Measurements from ENCODE around the gene CFAP53. TPM values are rescaled to one million over a fixed set of nuclear protein-coding genes. Genes with fewer than 3 reads are reported as not detected.
A peak's percentile ranks its signal among the peaks of the same experiment; 100 is the strongest.
"Not testable (repeated sequence)": the region's sequence is repeated elsewhere in the genome, so short reads cannot be mapped to it uniquely, and the experiment has no call there.

CFAP53 gene
- total RNA-seq, 1 experiment from 2014 or later = not detected

DNA sequence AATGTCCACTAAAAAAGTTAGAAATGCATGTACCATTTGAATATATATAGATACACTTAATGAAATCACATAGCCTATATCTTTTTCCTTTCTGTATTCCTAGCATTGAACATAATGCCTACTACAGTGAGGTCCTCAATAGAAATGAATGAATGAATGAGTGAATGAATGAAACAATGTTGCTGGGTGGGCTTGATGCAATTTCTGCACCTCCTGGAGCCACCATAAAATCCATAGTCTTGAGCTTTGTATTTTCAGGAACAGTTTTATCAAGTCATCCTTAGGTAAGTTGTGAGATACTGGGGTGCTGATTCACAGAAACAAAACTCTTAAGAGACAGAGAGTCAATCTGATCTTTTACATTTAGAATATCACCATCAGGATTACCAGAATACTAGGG is 3.3 kb downstream of the CFAP53 start:
- DNase-seq = no peak
- no peaks in the 10 kb centered on the region for H3K36me3 ChIP-seq
- H3K4me3 ChIP-seq = no peak overlapping the region
- no peaks in the 10 kb centered on the region for H3K4me1 ChIP-seq
- H3K27ac ChIP-seq = no peak overlapping the region
- H3K27me3 ChIP-seq = no peaks in the 10 kb centered on the region
- H3K9me3 ChIP-seq (replicated peaks) = no peaks in the 10 kb centered on the region

DNA sequence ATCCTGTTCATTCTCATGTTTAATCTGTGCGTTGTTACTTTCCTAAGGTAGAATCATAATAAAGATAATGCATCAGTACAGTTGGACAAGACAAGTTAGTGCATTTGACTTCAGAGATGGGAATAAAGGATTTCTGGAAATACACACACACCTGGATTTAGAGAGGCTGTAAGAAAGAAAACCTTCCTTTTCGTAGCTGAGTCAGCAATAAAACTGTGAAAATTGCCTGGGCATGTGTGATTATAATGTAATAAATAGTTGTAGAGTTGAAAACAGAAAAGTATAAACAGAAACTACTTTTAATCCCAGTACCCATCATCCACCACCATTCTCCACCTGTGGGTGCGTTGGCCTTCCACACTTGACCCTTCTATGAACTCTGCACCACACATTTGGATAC is 15.4 kb downstream of the CFAP53 start:
- Histone ChIP-seq H3K9me3 (replicated peaks) (no peaks in the 10 kb centered on the region), H3K4me3 (no peak overlapping the region), H3K27me3 (no peaks in the 10 kb centered on the region), H3K27ac (no peak overlapping the region), H3K4me1 (no peaks in the 10 kb centered on the region), H3K36me3 (no peaks in the 10 kb centered on the region)
- DNase-seq = no peak

DNA sequence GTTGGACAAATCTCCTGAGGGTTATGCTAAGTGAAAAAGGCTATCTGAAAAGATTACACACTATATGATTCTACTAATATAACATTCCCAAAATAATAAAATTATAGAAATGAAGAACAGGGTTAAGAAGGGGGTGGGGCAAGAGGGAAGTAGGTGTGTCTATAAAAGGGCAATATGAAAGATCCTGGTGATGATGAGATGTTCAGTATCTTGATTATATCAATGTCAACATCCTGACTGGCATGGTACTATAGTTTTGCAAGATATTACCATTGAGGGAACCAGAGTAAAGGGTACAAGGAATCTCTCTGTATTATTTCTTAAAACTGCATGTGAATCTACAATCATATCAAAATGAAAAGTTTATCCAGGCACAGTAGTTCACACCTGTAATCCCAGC is 16.7 kb downstream of the CFAP53 start:
- Histone ChIP-seq H3K36me3 (no peaks in the 10 kb centered on the region), H3K9me3 (replicated peaks) (no peaks in the 10 kb centered on the region), H3K27me3 (no peaks in the 10 kb centered on the region), H3K27ac (no peak overlapping the region), H3K4me1 (no peaks in the 10 kb centered on the region), H3K4me3 (no peak overlapping the region)
- DNase-seq = no peak

DNA sequence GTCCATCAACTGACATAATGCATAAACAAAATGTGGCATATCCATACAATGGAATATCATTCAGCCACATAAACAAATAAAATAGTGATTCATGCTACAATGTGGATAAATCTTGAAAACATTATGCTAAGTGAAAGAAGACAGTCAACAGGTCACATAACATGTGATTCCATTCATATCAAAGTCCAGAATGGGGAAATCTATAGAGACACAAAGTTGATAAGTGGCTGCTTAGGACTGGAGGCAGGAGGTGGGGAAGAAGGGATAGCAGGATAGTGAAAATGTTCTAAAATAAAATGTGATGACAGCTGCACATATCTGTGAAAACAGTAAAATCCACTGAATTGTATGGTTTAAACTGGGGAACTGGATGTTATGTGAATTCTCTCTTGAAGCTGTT is 18.7 kb downstream of the CFAP53 start:
- Histone ChIP-seq H3K9me3 (replicated peaks) (no peaks in the 10 kb centered on the region), H3K27ac (no peak overlapping the region), H3K4me3 (no peak overlapping the region), H3K27me3 (no peaks in the 10 kb centered on the region), H3K4me1 (no peaks in the 10 kb centered on the region), H3K36me3 (no peaks in the 10 kb centered on the region)
- no peak for DNase-seq

DNA sequence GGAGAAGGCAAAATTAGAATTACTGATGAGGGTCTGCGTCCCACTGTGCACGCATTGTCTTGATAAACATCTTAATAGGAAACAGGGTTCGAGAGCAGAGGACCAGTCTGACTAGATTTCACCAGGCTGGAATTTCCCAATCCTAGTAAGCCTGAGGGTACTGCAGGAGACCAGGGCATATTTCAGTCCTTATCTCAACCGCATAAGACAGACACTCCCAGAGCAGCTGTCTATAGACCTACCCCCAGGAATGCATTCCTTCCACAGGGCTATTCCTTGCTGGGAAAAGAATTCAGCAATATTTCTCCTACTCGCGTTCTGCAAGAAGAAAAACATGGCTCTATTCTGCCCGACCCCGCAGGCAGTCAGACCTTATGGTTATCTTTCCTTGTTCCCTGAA is 24.5 kb downstream of the CFAP53 start:
- H3K4me3 ChIP-seq; H3K4me1 ChIP-seq; H3K36me3 ChIP-seq; H3K27ac ChIP-seq; H3K9me3 ChIP-seq (replicated peaks); DNase-seq; H3K27me3 ChIP-seq: not testable (repeated sequence)

DNA sequence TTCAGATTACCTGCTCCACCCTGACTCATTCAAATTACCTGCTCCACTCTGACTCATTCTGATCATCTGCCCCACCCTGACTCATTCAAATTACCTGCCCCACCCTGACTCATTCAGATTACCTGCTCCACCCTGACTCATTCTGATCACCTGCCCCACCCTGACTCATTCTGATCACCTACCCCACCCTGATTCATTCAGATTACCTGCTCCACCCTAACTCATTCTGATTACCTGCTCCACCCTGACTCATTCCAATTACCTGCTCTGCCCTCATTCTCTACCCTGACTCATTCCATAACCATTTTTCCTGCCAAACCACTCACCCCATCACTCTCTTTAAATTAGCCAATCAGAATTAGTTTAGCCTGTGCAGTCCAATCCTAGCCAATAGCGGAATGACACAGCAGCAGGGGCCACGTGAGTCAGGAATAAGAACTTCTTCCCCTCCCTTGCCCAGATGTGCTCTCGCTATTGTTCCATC is 26.2 kb downstream of the CFAP53 start:
- H3K27me3 ChIP-seq = no peaks in the 10 kb centered on the region
- no peaks in the 10 kb centered on the region for H3K4me1 ChIP-seq
- H3K9me3 ChIP-seq (replicated peaks) = no peaks in the 10 kb centered on the region
- no peak overlapping the region for H3K4me3 ChIP-seq
- DNase-seq = no peak
- H3K27ac ChIP-seq = no peak overlapping the region
- H3K36me3 ChIP-seq = no peaks in the 10 kb centered on the region

DNA sequence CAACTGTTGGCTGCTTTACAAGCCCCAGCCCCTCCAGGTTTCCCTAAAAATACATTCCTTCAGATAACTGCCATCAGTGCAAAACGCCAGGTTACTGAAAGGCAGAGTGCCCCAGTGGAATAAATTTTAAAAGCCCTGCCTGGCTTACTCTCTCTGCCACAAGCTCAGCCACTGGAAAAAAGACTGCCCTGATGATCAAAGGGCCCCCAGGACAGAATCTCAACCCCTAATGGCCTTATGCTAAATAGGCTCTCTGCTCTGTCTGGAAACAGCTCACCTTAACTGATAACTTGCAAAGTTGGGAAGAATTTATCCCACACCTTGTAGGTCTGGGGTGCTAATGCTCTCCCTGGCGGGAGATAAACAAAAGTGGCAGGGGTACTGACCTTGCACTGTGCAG is 33.9 kb downstream of the CFAP53 start:
- H3K36me3 ChIP-seq = no peaks in the 10 kb centered on the region
- no peak overlapping the region for H3K4me3 ChIP-seq
- H3K27me3 ChIP-seq = no peaks in the 10 kb centered on the region; the same call in 1 of the 2 replicates
- no peaks in the 10 kb centered on the region for H3K4me1 ChIP-seq
- H3K9me3 ChIP-seq (replicated peaks) = no peaks in the 10 kb centered on the region
- DNase-seq = no peak
- no peak overlapping the region for H3K27ac ChIP-seq

DNA sequence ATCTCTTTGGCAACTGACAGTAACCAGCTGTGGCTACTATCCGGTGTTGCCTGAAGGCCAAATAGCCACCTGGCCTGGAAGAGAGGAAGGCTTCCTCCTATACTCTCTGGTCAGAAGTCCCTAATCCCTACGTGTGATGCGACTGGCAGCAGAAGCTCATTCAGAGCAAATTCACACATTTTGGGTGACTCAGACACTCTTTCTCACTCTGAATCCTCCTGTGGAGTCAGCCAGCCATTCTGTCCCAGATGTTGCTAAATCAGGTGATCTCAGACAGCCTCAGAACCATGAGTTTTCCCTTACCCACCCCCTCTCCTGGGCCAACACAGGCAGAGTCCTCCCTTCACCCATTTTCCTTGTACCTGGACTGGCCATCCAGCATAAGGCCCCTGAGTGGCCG is 34.7 kb downstream of the CFAP53 start:
- Histone ChIP-seq H3K27me3 (no peaks in the 10 kb centered on the region; the same call in 1 of the 2 replicates), H3K4me1 (no peaks in the 10 kb centered on the region), H3K4me3 (no peak overlapping the region), H3K9me3 (replicated peaks) (no peaks in the 10 kb centered on the region), H3K27ac (no peak overlapping the region), H3K36me3 (no peaks in the 10 kb centered on the region)
- DNase-seq = no peak

DNA sequence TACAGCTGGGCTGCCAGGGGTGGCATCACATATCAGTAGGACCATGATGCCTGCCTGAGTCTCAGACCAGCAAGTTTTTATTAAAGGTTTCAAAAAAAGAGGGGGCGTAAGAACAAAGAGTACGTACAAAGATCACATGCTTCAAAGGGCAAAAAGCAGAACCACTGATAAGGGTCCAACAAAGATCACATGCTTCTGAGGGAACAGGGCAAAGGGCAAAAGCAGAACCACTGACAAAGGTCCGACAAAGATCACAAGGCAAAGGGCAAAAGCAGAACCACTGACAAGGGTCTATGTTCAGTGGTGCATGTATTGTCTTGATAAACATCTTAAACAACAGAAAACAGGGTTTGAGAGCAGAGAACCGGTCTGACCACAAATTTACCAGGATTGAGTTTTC is 46.0 kb downstream of the CFAP53 start:
- DNase-seq; H3K4me1 ChIP-seq; H3K27me3 ChIP-seq; H3K27ac ChIP-seq; H3K36me3 ChIP-seq; H3K9me3 ChIP-seq (replicated peaks); H3K4me3 ChIP-seq: not testable (repeated sequence)

DNA sequence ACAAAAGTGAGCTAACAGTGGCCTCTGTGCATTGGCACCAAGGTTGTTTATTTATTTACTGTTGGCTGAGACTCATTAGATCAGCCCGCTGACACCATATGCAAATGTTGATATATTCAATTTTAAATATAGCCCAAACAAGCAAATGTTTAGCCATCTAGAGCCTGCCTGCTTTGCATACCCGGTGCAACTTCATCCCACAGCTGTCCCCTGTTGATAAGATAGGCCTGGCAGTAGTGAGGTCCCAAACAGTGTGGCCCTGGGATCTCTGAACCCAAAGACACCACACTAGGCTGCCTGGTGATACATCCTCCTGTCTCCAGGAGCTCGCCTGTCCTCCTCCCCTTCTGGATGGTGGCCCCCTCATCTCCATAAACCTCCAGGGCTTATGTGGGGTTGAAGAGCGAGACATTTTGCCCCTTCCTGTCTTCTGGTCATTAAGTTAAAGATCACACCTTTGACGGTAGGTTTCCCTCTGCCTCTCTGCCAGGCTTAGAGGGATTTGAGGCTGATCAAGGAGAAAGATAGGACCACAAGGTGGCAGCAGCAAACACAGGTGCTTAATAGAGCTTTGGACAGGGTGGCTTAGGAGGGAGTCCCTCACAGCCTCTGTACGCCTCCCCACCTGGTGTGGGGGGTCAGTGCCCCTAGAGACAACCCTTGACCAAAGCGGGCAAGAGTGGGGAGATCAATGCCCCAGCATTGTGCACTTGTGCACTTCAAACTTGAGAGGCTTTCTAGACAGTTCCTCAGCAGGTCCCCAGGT is 47.7 kb downstream of the CFAP53 start:
- H3K9me3 ChIP-seq (replicated peaks) = no peaks in the 10 kb centered on the region

DNA sequence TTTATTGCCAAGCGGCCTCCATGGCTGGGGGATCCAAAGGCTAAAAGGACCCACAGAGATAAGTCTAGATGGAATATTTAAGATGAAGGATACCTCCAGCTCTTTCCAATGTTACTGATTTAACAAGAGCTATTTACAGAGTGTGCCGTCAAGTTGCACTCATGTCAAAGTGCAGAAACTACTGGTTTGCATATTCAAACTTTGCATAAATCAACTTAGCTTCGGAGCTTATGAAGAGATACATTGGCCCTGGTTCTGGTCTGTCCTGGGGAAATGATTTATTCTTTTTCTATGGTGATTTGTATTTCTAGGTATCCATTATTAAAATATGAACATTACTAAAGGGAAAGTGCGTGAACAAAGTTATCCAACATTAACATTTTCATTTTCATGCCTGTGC is 57.0 kb downstream of the CFAP53 start:
- Histone ChIP-seq H3K36me3 (no peaks in the 10 kb centered on the region), H3K27ac (no peak overlapping the region), H3K27me3 (no peaks in the 10 kb centered on the region), H3K9me3 (replicated peaks) (no peaks in the 10 kb centered on the region), H3K4me3 (no peak overlapping the region), H3K4me1 (no peaks in the 10 kb centered on the region)
- DNase-seq = no peak

More for the DNA sequence above, 47.7 kb downstream of the CFAP53 start:
- Histone ChIP-seq H3K4me3 (no peak overlapping the region), H3K27ac (no peak overlapping the region), H3K36me3 (no peaks in the 10 kb centered on the region), H3K27me3 (no peaks in the 10 kb centered on the region), H3K4me1 (no peaks in the 10 kb centered on the region)
- peak in 1 of 2 experiments; percentile 6 for DNase-seq

DNA sequence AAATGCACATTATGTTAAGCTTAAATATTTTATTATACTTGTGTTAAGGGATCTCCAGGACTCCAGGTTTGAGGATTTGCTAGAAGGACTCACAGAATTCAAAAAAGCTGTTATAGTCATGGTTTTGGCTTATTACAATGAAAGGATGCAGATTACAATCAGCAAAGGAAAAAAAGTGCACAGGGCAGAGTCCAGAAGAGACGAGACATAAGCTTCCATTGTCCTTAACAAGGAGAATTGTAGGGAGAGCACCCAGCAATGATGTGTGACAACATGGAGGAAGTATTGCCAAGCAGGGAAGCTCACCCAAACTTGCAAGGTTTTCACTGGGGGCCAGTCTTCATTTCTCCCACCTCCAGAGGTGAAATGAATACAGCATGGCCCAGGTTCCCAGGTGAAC is 58.6 kb downstream of the CFAP53 start:
- no peak overlapping the region for H3K4me3 ChIP-seq
- no peaks in the 10 kb centered on the region for H3K36me3 ChIP-seq
- H3K27me3 ChIP-seq = no peaks in the 10 kb centered on the region
- H3K9me3 ChIP-seq (replicated peaks) = no peaks in the 10 kb centered on the region
- DNase-seq = no peak
- no peak overlapping the region for H3K27ac ChIP-seq
- no peaks in the 10 kb centered on the region for H3K4me1 ChIP-seq

DNA sequence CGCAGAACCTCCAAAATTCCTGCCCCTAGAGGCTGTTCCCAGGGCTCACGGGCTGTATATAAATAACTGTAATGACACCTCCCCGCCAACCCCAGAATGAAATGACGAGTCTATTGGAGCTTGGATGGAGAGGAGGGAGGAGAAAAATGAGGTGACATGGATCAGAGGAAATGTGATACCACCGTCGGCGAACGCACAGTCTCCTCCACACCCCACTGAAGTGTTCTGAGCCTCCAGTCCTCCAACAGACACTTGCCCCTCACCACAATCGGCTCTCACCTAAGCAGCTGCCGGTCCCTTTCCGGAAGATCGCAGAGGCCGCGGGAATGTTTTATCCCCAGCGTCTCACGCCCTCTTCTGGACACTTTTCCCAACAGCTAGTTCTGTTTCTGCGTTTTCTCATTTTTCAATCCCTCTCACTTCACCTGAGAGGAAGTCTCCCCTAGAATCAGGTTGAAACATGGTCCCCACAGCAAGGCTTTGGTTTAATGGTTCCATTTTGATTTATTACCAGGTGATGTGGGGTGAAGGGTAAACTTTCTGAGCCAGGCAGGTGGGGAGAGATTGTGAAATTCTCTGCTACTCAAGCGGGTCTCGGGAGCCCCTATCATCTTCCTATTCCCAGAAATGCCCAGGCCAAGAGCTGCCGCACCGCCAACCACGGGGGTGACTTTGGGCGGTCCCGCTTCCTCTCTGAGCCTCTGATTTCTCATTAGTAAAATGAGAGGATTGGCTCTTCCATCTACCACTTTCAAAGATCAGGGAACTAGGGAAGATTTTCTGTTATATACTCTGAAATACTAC is 62.3 kb downstream of the CFAP53 start:
- Histone ChIP-seq H3K27ac (no peak overlapping the region), H3K9me3 (replicated peaks) (no peaks in the 10 kb centered on the region), H3K27me3 (no peaks in the 10 kb centered on the region), H3K4me3 (no peak overlapping the region), H3K36me3 (no peaks in the 10 kb centered on the region), H3K4me1 (no peaks in the 10 kb centered on the region)
- DNase-seq = peak; percentile 38 to 67

DNA sequence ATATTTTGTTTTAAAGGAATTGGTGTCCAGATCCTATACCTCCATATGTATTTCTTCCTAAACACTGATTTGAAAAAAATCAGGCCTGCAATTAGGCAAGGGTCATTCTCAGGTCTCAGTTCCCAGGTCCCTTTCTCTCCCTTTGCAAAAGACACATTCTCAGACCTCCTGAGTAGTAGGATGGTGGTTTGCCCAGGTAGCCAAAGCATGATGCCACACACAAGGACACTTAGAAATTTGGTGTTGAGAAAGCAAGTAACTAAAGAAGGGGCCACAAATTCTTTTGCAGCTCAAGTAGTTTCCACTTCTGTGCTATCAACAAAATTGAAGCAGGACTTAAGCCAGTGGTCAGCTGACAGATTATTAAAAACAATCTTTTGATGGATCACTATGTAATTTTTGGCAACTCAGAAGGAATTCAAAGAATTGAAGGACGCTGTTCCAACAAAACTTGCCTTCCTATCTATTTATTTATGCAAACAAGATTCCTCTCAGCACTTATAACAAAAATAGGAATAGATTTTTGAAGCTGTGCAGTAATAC is 64.7 kb downstream of the CFAP53 start:
- Histone ChIP-seq H3K4me1 (no peaks in the 10 kb centered on the region), H3K27ac (no peak overlapping the region), H3K27me3 (no peaks in the 10 kb centered on the region), H3K4me3 (no peak overlapping the region), H3K9me3 (replicated peaks) (no peaks in the 10 kb centered on the region), H3K36me3 (no peaks in the 10 kb centered on the region)
- DNase-seq = no peak

DNA sequence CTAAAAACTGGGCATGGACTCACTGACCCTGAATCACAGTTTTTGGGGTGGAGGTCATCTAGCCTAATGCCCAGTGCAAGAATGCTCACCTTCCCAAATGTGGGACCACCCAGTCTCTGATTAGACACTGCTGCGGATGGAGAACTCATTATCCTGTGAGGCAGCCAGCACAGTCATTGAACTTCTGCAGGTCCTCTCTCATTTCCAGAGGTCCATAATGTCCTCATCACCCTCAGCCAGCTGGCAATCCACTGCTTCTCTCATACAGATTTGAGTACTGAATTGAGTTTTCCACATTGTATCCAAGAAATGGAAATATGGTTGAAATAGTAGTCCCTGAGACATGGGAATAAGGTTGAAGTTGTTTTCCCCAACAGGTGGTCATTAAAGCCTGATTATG is 66.4 kb downstream of the CFAP53 start:
- no peak overlapping the region for H3K4me3 ChIP-seq
- no peak overlapping the region for H3K27ac ChIP-seq
- no peaks in the 10 kb centered on the region for H3K9me3 ChIP-seq (replicated peaks)
- H3K36me3 ChIP-seq = no peaks in the 10 kb centered on the region
- DNase-seq = no peak
- H3K4me1 ChIP-seq = no peaks in the 10 kb centered on the region
- no peaks in the 10 kb centered on the region for H3K27me3 ChIP-seq
